Muscle of back (tissue), 10 donors: ENCODE data around the gene FCAR. TPM values are rescaled to one million over a fixed set of nuclear protein-coding genes. Genes with fewer than 3 reads are reported as not detected.

Experiments used
- polyA plus RNA-seq, 10 donors: library from polyadenylated mRNA; unstranded; fragments of 120-200 nt; gene quantifications; one replicate each; pipeline ENCODE4 v1.2.1, GENCODE V29; 2013; ENCODE audit not compliant: insufficient read length in 10 of 10

The FCAR gene
- polyA plus RNA-seq, 10 donors: 0.12 to 0.67 (median 0.41) TPM; not detected in 1

Other genes with a start within 250 kb of the FCAR start
- 1 to 10 TPM in 9 of 10 donors, under 1 TPM in 1; 0.83 to 2.4 (median 1.4) TPM for gene LILRB1, start 243.8 kb upstream of the FCAR start, polyA plus RNA-seq
- 1 to 10 TPM in 9 of 10 donors, under 1 TPM in 1; 0.72 to 2.0 (median 1.2) TPM for gene LILRB4, start 211.2 kb upstream of the FCAR start, polyA plus RNA-seq
- gene KIR3DL3, start 149.8 kb upstream of the FCAR start, polyA plus RNA-seq: not detected
- under 1 TPM in 1 of 10 donors, not detected in 9; 0.12 TPM for gene KIR2DL3, start 135.7 kb upstream of the FCAR start, polyA plus RNA-seq
- gene KIR2DL1, start 104.4 kb upstream of the FCAR start, polyA plus RNA-seq: not detected
- not detected for gene KIR2DL4, start 70.6 kb upstream of the FCAR start, polyA plus RNA-seq
- gene KIR3DL1, start 57.8 kb upstream of the FCAR start, polyA plus RNA-seq: not detected
- under 1 TPM in 1 of 10 donors, not detected in 9; 0.13 TPM for gene KIR2DS4, start 41.6 kb upstream of the FCAR start, polyA plus RNA-seq
- not detected for gene KIR3DL2, start 23.8 kb upstream of the FCAR start, polyA plus RNA-seq
- gene NCR1, start 31.9 kb downstream of the FCAR start, polyA plus RNA-seq: under 1 TPM in 7 of 10 donors, not detected in 3; 0.11 to 0.68 (median 0.40) TPM
- gene NLRP7, start 73.3 kb downstream of the FCAR start, polyA plus RNA-seq: under 1 TPM in 4 of 10 donors, not detected in 6; 0.34 to 0.53 (median 0.41) TPM
- gene NLRP2, start 92.1 kb downstream of the FCAR start, polyA plus RNA-seq: 1 to 10 TPM in 6 of 10 donors, under 1 TPM in 4; 0.58 to 5.6 (median 1.1) TPM
- under 1 TPM in 9 of 10 donors, not detected in 1; 0.12 to 0.72 (median 0.20) TPM for gene GP6, start 164.0 kb downstream of the FCAR start, polyA plus RNA-seq
- 10 to 100 TPM in 7 of 10 donors, 1 to 10 TPM in 3; 8.4 to 14.9 (median 11.5) TPM for gene RDH13, start 188.9 kb downstream of the FCAR start, polyA plus RNA-seq
- 1 to 10 TPM; 2.8 to 9.1 (median 4.7) TPM for gene EPS8L1, start 201.6 kb downstream of the FCAR start, polyA plus RNA-seq
- gene PPP1R12C, start 243.4 kb downstream of the FCAR start, polyA plus RNA-seq: 100 to 1,000 TPM in 1 of 10 donors, 10 to 100 TPM in 9; 49.8 to 104 (median 82.2) TPM